ENCODE results near the gene AMER3.

Gene AMER3

DNA sequence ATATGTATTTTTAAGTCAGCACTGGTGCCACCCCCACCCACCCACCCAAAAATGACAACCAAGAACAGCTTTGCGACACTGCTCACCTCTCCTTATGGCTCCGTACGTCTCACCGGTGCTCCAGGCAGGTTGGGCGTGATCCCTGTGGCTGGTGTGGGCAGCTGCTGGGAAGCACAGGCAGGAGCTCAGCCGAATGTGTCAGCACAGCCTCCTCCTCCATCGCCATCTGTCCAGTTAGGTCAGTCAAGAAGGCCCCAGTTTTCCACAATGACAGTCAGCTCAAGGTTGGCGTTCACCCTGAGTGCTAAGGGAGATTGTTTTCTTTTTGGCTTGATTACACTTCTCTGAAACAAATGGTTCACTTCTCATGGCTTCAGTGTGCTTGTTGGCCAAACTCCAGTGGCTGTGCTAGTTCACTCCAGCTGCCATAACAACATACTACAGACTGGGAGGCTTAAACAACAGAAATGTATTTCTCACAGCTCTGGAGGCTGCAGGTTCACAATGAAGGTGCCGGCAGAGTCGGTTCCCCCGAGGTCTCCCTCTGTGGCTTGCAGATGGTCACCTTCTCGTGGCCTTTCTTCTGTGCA lies 30.2 kb downstream of the AMER3 start:
- DNase-seq, result no peak

DNA sequence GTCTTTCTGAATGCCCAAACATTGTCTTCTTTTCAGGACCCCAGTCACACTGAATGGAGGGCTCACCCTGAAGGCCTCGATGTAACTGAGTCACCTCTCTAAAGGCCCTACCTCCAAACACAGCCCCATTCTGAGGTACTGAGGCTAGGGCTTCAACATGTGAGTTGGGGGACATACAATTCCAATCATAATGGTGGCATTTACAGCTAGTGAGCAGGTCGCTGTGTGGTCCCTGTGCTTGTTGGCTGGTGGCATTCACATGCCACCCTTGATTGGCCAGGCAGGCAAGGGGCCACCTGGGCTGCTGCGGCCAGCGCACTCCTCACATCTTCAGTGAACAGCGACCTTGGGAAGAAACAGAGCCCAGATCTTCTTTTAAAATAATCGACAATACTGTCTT lies 30.7 kb downstream of the AMER3 start:
- DNase-seq, result no peak

- no peak for DNase-seq
Measured at GRCh38 chr2:130787841-130788240, 32.5 kb downstream of the AMER3 start.

GRCh38 chr2:130790312-130790711 lies 35.0 kb downstream of the AMER3 start:
- no peak for DNase-seq

DNA sequence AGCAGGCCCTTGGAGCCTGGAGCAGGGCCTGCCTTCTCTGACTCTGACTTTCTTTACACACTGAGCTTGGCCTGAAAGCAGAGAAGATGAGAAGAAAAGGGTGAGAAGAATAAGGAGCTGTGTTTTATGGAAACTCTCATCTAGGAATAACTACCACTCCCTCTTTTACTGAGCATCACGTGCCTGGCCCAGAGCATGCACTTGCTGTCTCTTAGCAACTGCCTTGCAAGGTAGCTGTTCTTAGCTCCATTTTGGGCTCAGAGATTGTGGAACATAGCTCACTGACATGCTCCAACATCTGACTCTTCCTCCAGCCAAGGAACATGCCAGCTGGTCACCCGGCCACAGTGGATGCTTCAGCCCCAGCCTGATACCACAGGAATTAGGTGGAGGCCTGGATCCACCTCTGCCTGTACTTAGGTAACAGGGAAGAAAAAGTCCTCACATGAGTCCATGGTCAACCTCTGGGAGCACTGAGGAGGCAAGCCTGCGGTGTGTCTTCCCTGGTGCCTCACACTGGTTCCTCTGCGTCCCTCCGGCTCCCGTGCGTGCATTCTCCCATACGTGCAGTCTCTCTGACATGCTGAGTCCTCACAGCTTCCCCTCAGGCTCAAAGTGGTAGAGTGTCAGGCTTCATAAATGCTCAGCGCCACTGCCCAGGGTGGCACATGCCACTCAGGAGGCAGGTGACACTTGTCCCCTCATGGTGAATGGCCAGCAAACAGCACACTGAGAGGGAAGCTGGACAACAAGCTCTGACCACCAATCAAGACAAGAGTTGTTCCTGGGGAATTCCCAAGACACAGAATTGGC lies 35.7 kb downstream of the AMER3 start:
- DNase-seq, result no peak

GRCh38 chr2:130791617-130791939 lies 36.2 kb downstream of the AMER3 start:
- DNase-seq, result no peak

- no peak for DNase-seq
Measured at GRCh38 chr2:130795431-130795830, 40.1 kb downstream of the AMER3 start.

DNA sequence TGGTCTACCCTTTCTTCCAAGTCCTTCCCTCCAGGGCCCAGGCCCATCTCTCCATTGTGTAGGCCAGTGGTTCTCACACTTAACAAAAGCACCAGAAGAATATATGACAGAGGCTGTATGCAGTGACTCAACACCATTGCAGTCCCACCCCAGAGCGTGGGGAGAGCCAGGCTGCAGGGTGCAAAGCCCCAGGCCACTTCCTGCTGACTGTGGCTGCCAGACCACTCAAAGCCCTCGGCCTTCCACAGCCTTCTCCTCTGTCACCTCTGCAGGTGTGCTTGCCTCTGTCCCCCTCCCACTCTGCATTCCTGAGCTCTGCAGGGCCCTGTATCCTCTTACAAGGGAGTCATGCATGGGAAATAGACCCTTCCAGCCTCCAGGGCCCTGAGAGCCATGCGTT lies 41.0 kb downstream of the AMER3 start:
- no peak for DNase-seq

- DNase-seq, result peak; percentile 93
Measured at GRCh38 chr2:130797493-130798435, 42.4 kb downstream of the AMER3 start.

DNA sequence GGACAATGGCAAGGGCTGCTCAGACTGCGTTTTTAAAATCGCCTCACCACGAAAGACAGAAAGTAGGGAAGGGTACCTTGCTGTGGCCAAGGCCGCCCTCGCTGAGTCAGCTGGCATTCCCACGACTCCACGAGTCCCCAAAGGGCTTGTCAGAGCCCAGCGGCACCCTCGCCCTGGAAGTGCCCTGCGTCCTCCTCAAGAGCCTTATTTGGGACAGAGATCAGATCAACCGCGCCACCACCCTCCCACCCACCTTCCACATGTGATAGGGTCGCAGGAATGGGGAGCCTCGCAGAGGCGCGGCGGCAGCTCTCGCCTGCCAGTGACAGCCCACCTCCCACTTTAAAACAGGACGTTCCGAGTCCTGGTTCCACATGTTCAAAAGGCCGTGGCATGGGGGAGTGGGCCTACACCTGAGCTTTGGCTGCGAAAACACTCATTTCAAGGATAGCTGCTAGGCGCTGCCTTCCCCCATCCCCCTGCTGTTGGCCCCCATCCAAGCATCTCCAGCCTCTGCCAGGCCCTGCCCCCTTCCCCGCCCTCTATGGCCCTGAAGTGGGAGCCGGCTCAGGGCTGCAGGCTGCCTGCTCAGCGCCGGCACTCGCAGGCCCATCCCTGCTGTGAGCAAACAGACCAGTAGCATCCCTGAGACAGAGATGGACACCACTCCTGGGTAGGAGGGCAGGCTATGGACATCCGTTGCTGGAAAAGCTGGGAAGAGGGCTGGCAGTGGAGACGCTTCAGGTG lies 43.3 kb downstream of the AMER3 start:
- DNase-seq, result peak; percentile 46

GRCh38 chr2:130799295-130799694 lies 44.0 kb downstream of the AMER3 start:
- no peak for DNase-seq

GRCh38 chr2:130805613-130806012 lies 50.3 kb downstream of the AMER3 start:
- no peak for DNase-seq

GRCh38 chr2:130806370-130806769 lies 51.0 kb downstream of the AMER3 start:
- DNase-seq, result no peak

- no peak for DNase-seq
Measured at GRCh38 chr2:130807659-130808385, 52.5 kb downstream of the AMER3 start.

GRCh38 chr2:130808482-130809268 lies 53.3 kb downstream of the AMER3 start:
- DNase-seq, result no peak

- DNase-seq, result no peak
Measured at GRCh38 chr2:130810490-130810889, 55.1 kb downstream of the AMER3 start.

DNA sequence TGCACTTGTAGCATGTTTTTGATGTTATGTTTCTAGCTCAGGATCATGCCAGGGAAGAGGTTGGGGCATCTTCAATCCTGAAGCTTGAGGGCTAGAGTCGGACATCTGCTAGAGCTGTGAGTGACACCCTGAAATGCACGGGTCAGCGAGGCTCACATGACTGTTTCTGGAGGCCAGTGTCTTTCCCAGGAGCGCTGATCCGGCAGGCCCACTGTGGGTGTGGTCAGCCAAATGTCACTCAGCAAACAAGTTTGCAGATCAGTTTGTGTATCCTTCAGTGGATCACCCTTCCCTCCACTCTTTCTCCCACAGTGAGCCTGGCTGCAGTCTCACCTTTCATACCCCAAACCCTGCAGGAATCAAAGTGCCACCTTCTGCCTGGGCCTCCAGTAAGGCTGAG lies 58.4 kb downstream of the AMER3 start:
- DNase-seq, result no peak

- DNase-seq, result no peak
Measured at GRCh38 chr2:130814931-130815680, 59.8 kb downstream of the AMER3 start.
